ENCODE results near the gene MEX3A. TPM values are rescaled to one million over a fixed set of nuclear protein-coding genes. Genes with fewer than 3 reads are reported as not detected.
"Not testable (repeated sequence)": the region's sequence is repeated elsewhere in the genome, so short reads cannot be mapped to it uniquely, and the experiment has no call there.

MEX3A gene
- polyA plus RNA-seq, 10 donors: 10.8 to 30.7 (median 21.3) TPM

DNA sequence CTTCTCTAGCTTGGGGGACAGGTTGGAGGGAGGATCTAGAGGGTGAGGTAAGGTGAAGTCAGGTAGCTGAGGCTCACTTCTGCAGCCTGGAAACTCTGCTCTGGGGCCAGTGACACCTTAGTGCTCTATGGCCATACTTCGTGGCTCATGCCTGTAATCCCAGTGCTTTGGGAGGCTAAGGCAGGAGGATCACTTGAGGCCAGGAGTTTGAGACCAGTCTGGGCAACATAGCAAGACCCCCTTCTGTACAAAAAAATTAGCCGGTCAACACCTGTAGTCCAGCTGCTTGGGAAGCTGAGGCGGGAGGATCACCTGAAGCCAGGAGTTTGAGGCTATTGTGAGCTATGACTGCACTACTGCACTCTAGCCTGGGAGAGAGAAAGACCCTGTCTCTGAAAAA, 38.1 kb upstream of the MEX3A start:
- no peak for DNase-seq

DNA sequence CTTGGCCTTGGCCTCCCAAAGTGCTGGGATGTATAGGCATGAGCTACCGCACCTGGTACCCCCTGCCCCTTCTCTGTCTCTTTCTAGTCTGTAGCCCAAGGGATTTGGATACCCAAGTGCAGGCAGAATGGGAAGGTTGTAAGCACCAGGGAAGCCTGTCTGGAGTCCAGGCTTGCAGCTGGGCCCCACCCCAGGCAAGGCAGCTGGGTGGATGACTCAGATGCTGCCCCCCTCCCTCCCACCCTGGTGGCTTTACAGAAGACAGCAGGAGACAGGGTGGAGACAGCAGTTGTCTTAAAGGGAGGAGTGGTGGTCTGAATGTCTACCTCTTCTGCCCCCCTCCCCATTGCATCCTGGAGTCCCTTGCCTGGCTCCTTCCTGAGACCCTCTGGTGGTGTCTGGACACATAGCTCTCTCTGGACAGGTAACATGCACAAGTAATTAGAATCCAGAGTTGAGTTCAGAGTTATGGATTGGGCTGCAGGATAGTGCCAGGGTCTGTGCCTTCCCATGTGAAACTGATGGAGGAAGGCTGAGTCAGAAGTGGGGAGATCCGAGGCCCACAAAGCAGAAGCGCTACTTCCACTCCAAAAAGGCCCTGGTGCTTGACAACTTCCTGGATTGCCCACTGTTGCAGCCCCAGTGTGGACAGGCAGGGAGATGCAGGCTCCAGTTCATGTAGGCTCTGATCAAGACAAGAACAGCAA, 37.4 kb upstream of the MEX3A start:
- DNase-seq: peak in 1 of 3 donors; percentile 75

DNA sequence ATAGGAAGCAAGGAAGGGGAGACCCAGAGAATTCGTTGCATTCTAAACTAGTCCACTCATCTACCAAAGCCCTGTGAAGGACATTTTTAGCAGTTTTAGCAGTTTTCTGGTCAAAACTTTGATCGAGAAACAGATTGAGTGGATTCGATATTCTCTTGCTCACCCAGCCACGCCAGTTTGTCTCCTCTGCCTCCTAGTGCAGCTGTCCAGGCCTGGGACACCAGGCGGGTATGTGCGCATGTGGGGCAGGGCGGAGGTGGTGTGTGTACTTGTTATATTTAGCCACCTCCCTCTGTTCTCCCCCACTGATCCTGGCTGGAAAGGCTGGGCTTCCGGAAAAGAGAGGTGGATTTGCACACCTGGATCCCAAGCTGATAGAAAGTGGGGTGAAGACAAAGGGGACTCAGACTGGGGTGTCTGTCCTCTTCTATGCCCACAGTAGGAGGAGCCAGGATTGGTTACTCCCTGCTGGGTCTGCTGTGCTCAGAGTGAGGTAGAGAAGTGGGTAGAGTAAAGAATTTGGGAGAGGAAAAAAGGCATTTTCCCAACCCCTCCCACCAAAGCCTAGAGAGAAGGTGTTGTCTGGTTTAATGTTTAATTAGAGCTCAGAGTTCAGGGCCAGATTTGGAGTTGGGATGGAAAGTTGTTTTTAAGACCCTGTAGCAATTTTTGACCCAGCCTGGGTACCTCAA, 36.1 kb upstream of the MEX3A start:
- peak in 1 of 3 donors; percentile 71 for DNase-seq

DNA sequence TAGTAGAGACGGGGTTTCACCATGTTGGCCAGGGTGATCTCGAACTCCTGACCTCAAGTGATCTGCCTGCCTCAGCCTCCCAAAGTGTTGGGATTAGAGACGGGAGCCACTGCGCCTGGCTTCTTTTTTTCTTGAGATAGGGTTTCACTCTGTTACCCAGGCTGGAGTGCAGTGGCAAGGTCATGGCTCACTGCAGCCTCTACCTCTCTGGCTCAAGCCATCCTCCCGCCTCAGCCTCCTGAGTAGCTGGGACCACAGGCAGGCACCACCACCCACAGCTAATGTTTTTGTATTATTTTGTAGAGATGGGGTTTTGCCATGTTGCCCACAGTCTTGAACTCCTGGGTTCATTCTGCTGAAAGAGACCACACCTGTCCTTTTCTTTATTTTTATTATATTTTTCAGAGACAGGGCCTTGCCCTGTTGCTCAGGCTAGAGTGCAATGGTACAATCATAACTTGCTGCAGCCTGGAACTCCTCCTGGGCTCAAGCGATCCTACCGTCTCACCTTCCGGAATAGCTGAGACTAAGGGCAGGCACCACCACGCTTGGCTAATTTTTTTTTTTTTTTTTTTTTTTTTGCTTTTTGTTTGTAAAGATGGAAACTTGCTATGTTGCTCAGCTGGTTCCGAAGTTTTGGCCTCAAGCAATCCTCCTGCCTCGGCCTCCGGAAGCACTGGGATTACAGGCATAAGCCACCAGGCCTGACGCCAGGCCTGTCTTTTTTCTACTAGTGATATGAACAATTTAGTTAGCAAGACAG, 35.3 kb upstream of the MEX3A start:
- no peak for DNase-seq

DNA sequence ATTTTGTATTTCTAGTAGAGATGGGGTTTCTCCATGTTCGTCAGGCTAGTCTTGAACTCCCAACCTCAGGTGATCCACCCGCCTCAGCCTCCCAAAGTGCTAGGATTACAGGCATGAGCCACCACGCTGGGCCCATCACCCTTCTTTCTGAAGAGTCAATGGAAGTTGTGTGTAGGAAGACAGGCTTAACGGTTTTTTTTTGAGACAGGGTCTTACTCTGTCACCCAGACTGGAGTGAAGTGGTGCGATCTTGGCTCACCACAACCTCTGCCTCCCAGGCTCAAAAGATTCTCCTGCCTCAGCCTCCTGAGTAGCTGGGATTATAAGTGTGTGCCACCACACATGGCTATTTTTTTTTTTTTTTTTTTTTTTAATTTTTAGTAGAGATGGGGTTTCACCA, 34.5 kb upstream of the MEX3A start:
- DNase-seq: not testable (repeated sequence)

DNA sequence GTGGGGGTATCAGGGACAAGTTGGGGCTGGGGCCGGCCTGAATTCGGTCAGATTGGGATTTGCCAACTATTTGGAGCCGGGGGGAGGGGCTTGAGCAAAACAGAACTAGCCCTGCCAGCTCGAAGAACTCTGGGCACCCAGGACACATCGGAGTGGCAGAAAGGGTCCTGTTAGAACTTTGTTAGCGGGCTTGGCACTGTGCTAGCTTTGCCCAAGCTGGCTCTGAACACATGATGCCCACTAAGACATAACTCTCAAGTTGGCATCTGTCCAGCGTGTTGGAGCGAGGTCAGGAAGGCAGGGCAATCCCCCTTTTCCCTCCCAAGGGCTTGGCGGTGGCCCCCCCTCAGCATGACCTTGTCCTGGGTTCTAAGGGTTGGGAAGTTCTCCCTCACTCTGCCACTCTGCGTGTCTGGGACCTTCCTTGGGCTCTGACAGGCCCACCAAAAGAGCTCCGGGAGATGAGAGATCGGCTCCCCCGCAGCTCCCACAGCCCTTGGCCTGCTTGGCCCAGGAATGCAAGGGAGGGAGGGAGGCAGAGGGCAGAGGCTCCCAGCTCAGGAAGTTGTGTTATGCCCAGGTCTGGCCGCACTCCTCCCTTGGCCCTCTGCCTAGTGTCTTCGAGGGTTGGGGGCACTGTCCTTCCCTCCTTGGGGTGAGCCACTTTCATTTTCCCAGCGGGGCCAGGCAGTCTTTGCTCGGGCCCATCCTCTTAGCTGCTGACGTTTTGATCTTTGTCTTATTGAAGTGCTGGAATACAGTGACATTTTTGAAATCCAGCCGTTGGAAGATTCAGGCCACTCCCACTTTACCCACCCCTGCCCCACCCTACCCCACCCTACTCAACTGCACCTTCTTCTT, 33.5 kb upstream of the MEX3A start:
- peak in 2 of 3 donors; percentile 64 to 90 for DNase-seq

DNA sequence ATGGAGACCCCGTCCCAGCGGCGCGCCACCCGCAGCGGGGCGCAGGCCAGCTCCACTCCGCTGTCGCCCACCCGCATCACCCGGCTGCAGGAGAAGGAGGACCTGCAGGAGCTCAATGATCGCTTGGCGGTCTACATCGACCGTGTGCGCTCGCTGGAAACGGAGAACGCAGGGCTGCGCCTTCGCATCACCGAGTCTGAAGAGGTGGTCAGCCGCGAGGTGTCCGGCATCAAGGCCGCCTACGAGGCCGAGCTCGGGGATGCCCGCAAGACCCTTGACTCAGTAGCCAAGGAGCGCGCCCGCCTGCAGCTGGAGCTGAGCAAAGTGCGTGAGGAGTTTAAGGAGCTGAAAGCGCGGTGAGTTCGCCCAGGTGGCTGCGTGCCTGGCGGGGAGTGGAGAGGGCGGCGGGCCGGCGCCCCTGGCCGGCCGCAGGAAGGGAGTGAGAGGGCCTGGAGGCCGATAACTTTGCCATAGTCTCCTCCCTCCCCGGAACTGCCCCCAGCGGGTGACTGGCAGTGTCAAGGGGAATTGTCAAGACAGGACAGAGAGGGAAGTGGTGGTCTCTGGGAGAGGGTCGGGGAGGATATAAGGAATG, 32.8 kb upstream of the MEX3A start:
- peak in 1 of 3 donors; percentile 83 for DNase-seq

DNA sequence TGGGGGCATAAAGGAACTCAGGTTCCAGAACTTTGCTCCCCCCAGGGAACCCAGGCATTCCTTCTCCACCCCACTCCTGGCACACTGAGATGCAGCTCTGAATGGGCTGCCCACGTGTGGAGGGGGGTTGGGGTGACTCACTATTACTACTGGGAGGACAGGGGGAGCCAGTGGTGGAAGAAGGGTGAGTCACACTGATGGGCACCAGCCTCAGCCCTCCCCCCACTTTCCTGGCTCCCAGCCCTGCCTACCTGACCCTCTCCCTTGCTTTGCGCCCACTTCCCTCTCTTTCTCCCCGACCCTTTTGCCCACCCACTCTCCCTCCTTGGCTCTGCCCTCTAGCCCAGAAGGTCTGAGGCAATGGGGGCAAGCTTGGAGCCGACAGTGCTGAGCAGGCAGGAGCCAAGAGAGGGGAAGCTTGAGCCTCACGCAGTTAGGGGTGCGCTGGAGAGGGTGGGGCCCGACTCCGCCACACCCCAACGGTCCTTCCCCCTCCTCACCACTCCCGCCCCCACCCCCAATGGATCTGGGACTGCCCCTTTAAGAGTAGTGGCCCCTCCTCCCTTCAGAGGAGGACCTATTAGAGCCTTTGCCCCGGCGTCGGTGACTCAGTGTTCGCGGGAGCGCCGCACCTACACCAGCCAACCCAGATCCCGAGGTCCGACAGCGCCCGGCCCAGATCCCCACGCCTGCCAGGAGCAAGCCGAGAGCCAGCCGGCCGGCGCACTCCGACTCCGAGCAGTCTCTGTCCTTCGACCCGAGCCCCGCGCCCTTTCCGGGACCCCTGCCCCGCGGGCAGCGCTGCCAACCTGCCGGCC, 32.0 kb upstream of the MEX3A start, which contains the start of gene LMNA:
TSS of gene LMNA (plus strand) at position 611 of the 818 bp plus-strand sequence. CDS start 208 bp downstream, outside the sequence.
- DNase-seq: peak; percentile 92 to 96 (median 95)

DNA sequence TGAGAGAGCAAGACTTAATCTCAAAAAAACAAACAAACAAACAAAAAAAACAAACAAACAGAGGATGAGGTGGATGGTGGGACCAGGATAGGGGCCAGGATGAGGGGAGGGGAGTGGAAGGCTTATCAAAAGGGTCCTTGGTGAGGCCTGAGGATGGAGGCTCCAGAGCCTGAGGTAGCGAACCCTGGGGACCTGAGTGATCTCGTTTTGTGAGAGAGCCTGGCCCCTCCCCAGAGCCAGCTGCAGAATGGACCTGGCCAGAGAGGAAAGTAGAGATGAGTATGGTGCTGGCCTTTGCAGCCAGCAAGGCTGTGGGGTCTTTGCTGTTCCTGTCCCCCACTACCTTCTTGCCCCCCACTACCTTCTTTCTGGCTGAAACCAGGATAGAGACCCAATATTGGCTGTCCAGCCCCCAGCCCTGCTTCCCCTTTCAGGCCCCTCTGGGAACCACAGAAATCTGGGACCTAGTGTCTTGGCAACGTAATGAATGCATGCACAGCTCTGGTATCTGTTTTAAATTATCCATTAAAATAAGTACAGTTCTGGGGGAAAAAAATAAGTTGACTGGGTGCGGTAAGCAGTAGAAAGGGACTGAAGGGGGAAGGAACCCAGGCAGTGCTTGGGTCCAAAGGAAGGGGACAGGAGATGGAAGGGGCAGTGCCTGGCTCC, 31.2 kb upstream of the MEX3A start:
- peak in 1 of 3 donors; percentile 84 for DNase-seq

DNA sequence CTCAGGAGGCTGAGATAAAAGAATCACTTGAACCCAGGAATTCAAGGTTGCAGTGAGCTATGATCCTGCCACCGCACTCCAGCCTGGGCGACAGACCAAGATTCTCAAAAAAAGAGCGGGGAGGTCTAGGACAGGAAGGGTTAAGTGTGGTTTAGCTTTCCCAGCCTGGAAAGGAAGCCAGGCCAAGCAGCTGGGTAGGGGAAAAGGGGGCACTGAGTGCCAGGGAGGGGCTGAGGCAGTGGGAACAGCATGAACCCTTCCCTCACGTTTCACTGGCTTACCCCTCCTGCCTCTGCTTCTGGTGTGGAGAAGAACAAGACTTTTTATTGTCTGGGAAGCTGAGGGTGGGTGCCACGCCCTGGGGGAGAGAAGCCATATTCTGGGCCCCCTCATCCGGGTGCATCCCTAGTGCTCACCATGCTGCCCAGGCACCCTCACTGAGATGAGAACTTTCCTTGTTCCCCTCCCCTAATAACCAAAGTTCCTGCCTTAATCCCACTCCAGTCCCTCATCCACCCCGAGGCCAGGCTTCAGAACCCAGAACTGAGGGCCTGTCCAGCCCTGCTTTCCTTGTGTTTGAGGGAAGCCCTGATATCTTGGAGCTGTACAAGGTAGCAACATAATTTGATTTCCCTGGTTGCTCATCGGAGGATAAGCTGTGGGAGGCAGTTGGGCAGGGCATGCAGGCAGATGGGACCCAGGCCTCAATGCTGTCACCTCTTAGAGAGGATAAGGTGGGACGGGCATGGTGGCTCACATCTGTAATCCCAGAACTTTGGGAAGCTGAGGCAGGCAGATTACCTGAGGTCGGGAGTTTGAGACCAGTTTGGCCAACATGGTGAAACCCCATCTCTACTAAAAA, 30.2 kb upstream of the MEX3A start:
- DNase-seq: peak in 1 of 3 donors; percentile 66

DNA sequence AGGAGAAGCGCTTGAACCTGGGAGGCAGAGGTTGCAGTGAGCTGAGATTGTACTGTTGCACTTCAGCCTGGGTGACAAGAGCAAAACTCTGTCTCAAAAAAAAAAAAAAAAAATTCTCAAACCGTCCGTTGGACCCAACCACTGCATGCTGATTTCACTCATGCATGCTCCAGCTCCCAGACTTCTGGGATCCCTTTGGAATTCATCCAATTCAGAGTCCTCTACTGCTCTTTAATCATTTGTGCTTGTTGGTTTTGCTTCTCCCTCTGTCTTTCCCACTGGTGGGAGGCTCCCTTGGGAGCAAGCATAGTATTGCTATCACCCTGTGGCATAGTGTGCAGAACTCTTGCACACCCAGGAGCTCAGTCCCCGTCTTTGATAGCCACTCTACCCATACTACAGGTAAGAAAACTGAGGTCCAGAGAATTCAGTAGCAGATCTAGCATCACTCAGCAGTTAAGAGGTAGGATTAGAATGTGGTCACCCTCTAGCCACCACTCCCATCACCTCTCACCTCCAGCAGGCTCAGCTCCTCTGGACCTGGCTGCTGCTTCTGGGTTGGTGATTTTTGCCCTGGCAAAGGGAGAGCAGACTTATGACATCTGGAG, 29.2 kb upstream of the MEX3A start:
- DNase-seq: no peak

DNA sequence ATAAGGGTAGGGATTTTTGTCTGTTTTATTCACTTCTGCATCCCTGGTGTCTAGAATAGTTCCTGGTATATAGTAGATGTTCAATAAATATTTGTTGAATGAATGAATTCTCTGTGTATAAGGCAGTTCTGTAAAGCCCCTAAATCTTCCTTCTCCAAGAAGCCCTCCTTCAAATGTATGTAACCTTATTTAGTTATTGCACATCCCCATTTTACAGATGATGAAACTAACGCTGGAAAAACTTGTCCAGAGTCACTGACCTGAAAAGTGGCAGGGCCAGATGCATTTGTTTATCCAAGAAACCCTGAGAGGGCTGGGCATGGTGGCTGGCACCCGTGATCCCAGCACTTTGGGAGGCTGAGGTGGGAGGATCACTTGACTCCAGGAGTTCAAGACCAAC, 28.0 kb upstream of the MEX3A start:
- no peak for DNase-seq

DNA sequence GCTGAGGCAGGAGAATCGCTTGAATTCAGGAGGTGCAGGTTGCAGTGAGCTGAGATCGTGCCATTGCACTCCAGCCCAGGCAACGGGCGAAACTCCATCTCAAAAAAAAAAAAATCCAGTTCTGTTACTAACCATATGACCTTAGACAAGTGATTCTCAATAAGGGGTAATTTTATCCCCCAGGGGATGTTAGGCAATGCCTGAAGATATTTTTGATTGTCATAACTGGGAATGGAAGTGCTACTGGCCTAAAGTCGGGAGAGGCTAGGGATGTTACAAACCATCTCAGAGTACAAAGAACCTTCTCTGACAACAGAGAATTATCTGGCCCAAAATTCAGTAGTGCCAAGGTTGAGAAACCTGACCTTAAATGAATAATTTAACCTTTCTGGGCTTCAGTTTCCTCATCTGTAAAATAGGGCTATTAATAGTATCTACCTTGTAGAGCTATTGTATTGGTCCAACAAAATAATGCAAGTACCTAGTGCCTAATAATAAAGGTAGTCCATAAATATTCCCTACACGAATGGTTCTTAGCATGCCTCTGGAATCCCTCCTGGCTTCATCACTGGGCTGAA, 26.5 kb upstream of the MEX3A start:
- no peak for DNase-seq

DNA sequence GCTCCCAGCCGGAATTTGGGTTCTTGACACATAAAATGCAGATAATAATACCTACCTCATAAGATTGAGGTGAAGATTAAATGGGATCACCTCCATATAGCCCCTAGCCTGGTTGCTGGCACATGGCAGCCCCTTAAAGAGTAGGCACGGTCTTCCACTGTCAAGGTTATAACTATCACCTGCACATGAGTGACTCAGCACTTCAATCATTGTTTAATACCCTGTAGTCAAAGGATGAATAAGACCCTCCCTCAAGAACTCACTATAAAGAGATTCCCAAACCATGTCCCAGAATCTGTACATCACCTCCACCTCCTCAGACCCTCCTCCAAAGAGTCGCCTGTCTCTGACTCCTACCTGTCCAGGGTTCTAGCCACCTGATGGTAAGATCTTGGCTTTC, 25.8 kb upstream of the MEX3A start:
- no peak for DNase-seq

DNA sequence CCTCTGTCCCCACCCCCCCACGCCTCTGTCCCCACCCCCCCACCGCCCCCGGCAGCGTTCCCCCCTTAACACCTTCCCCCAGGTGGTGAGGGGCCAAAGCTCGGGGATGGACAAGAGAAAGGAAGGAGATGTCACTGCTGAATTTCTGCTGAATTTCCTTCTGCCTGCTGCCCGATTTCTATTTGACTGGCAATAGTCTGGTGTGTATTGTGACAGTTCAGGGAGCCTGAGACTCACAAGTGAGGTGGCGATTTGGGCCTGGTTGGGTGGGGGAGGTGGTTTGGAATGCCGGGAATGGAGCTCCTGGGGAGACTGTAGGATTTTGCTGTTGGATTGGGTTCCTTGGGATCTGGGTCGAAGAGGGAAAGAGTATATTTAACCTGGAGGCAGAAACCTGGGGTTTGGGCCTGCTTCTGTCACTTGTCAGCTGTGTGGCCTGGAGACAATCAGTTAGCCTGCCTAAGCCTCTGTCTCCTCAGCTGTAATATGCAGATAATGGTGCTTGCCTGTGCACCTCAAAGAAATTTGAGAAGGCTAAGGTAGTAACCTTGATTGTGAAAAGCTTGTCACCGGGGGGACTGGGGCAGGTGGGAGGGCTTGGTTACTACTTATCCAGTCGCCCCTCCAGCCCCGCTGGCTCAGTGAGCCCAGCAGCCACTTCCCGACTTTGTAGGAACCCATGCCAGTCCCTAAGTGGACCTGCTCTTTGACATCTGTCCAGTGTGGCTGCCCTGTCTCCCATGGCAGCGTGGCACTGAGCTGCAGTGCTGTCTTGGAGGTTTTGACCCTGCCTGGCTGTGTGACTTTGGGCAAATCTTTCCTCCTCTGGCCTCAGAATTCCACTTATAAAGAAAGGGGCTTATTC, 24.6 kb upstream of the MEX3A start:
- peak in 1 of 3 donors; percentile 74 for DNase-seq
